GM12878 (cell line): ENCODE measurements around the gene OR2AG2. TPM values are rescaled to one million over a fixed set of nuclear protein-coding genes. Genes with fewer than 3 reads are reported as not detected.

Experiments used
- BCL11A ChIP-seq: IDR thresholded peaks from 2 replicates; pipeline ENCODE4 v1.6.1; 2011; ENCODE audit warnings: low read depth, low read length
- CHD2 ChIP-seq: IDR thresholded peaks from 2 replicates; pipeline ENCODE4 v1.6.1; 2011; ENCODE audit warnings: low read depth, low read length, improper control_type of control experiment, borderline replicate concordance
- EGR1 ChIP-seq, 2 experiments: IDR thresholded peaks; 1 replicate in 1 of 2; 2 replicates in 1 of 2; pipeline ENCODE4 v1.6.1; 2011 to 2012; ENCODE audit warnings: low read depth in 2 of 2, low read length in 2 of 2, borderline replicate concordance in 1 of 2, mild to moderate bottlenecking in 1 of 2, moderate library complexity in 1 of 2
- FOS ChIP-seq: IDR thresholded peaks from 3 replicates; pipeline ENCODE4 v1.6.1; 2011; ENCODE audit warnings: borderline replicate concordance; ENCODE audit not compliant: insufficient read length; ENCODE audit errors: extremely low read depth
- PAX8 ChIP-seq: fragments of 450-650 bp; IDR thresholded peaks from 2 replicates; pipeline ENCODE4 v1.6.1; 2017; ENCODE audit warnings: mild to moderate bottlenecking, moderate library complexity
- POLR2AphosphoS5 ChIP-seq: IDR thresholded peaks from 2 replicates; pipeline ENCODE4 v1.6.1; 2011; ENCODE audit warnings: mild to moderate bottlenecking, low read length, inconsistent platforms
- RUNX3 ChIP-seq: IDR thresholded peaks from 2 replicates; pipeline ENCODE4 v1.6.1; 2012; ENCODE audit warnings: low read length, inconsistent platforms
- SMAD5 ChIP-seq: IDR thresholded peaks from 2 replicates; pipeline ENCODE4 v1.6.1; 2016; ENCODE audit warnings: antibody characterized with exemption, low read depth
- ZNF207 ChIP-seq: fragments of 450-650 bp; IDR thresholded peaks from 2 replicates; pipeline ENCODE4 v1.6.1; 2014; ENCODE audit warnings: antibody characterized with exemption, mild to moderate bottlenecking, borderline replicate concordance
- polyA plus RNA-seq, 11 experiments: library from polyadenylated mRNA; depleted of rRNA in 4 of 11; unstranded in 6 of 11; stranded (reverse) in 5 of 11; fragments of >200 nt; fragmentation: Nextera tagmentation in 4 of 11; fragmentation: Illumina TruSeq in 1 of 11; extraction: Ambion mirVana in 4 of 11; extraction: Trizol in 1 of 11; gene quantifications; 1 replicate in 1 of 11; 2 replicates in 10 of 11; pipeline versions ENCODE4 v1.2.1 to v1.2.3, GENCODE V29; 2011 to 2016; ENCODE audit warnings: inconsistent platforms in 2 of 11, missing spikeins in 2 of 11, low read depth in 1 of 11
- total RNA-seq, 4 experiments: library from RNA; depleted of rRNA in 3 of 4; stranded (reverse); fragments of >200 nt in 3 of 4; fragmentation: Illumina TruSeq in 1 of 4; extraction: Trizol in 1 of 4; gene quantifications; 2 replicates each; pipeline versions ENCODE4 v1.2.1 to v1.2.3, GENCODE V29; 2013 to 2021
- TF ChIP-seq, protein P1 (sequence below): fragments of 450-650 bp; IDR thresholded peaks from 2 replicates; pipeline ENCODE4 v1.6.1; 2017; ENCODE audit warnings: mild to moderate bottlenecking, low read depth, inconsistent platforms; ENCODE audit not compliant: poor library complexity, severe bottlenecking
- TF ChIP-seq, protein P2 (sequence below): IDR thresholded peaks from 2 replicates; pipeline ENCODE4 v1.6.1; 2012; ENCODE audit warnings: low read depth, low read length, improper control_type of control experiment
- TF ChIP-seq, protein P3 (sequence below): fragments of 450-650 bp; formaldehyde crosslinking; IDR thresholded peaks from 2 replicates; pipeline ENCODE4 v1.4.0; 2022; ENCODE audit warnings: mild to moderate bottlenecking, moderate library complexity
- TF ChIP-seq, protein P4 (sequence below): fragments of 450-650 bp; IDR thresholded peaks from 2 replicates; pipeline ENCODE4 v1.6.1; 2016; ENCODE audit warnings: mild to moderate bottlenecking, moderate library complexity, borderline replicate concordance
- TF ChIP-seq, protein P5 (sequence below): fragments of 450-650 bp; IDR thresholded peaks from 2 replicates; pipeline ENCODE4 v1.6.1; 2017; ENCODE audit warnings: mild to moderate bottlenecking, moderate library complexity

Gene OR2AG2
- total and polyA plus RNA-seq, 10 of the 15 experiments (the other 5 are each of a cell fraction or from before 2014, with no cell fraction given) = 0.01 to 0.09 (median 0.07) TPM; not detected in 6

DNA sequence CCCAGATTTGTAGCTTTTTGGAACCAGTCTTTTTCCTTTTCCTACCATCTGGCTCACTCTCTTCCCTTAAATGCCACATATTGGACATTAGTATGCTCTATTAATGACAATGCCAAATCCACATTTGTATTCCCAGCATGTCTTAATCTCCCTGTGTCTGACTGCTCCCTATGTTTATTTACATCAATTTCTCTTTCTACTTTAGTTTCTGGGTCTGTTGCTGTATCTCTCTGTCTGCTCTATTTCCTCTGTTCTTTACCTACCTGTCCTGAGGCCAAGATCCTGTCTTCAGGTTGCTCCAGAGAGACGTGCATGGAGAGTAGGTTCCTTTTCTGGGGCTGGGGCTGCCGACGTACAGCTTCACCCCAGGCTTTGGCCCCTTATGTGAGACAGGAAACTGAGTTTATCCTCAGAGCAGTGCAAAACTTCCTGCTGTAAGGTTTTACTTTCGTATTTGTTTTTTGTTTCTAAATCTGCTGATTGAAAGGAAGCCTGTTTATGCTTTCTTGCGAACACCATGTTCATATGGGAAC is 25.6 kb downstream of the OR2AG2 start (continued):
- TF ChIP-seq, protein P1, sequence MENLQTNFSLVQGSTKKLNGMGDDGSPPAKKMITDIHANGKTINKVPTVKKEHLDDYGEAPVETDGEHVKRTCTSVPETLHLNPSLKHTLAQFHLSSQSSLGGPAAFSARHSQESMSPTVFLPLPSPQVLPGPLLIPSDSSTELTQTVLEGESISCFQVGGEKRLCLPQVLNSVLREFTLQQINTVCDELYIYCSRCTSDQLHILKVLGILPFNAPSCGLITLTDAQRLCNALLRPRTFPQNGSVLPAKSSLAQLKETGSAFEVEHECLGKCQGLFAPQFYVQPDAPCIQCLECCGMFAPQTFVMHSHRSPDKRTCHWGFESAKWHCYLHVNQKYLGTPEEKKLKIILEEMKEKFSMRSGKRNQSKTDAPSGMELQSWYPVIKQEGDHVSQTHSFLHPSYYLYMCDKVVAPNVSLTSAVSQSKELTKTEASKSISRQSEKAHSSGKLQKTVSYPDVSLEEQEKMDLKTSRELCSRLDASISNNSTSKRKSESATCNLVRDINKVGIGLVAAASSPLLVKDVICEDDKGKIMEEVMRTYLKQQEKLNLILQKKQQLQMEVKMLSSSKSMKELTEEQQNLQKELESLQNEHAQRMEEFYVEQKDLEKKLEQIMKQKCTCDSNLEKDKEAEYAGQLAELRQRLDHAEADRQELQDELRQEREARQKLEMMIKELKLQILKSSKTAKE = no peak
- TF ChIP-seq EGR1 (IDR thresholded peaks at IDR 0.05; ENCODE audit: borderline replicate concordance in 1 of 2, low read depth in 2 of 2, low read length in 2 of 2) (no peak), CHD2 (0 out of 2 replicates have a peak, but pooled peaks have one; percentile 17), RUNX3 (no peak), PAX8 (no peak), FOS (no peak), BCL11A (no peak), POLR2AphosphoS5 (peak; percentile 89), ZNF207 (0 out of 2 replicates have a peak, but pooled peaks have one; percentile 34), SMAD5 (peak; percentile 78)
- TF ChIP-seq, protein P2, sequence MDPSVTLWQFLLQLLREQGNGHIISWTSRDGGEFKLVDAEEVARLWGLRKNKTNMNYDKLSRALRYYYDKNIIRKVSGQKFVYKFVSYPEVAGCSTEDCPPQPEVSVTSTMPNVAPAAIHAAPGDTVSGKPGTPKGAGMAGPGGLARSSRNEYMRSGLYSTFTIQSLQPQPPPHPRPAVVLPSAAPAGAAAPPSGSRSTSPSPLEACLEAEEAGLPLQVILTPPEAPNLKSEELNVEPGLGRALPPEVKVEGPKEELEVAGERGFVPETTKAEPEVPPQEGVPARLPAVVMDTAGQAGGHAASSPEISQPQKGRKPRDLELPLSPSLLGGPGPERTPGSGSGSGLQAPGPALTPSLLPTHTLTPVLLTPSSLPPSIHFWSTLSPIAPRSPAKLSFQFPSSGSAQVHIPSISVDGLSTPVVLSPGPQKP = no peak
- TF ChIP-seq, protein P3, sequence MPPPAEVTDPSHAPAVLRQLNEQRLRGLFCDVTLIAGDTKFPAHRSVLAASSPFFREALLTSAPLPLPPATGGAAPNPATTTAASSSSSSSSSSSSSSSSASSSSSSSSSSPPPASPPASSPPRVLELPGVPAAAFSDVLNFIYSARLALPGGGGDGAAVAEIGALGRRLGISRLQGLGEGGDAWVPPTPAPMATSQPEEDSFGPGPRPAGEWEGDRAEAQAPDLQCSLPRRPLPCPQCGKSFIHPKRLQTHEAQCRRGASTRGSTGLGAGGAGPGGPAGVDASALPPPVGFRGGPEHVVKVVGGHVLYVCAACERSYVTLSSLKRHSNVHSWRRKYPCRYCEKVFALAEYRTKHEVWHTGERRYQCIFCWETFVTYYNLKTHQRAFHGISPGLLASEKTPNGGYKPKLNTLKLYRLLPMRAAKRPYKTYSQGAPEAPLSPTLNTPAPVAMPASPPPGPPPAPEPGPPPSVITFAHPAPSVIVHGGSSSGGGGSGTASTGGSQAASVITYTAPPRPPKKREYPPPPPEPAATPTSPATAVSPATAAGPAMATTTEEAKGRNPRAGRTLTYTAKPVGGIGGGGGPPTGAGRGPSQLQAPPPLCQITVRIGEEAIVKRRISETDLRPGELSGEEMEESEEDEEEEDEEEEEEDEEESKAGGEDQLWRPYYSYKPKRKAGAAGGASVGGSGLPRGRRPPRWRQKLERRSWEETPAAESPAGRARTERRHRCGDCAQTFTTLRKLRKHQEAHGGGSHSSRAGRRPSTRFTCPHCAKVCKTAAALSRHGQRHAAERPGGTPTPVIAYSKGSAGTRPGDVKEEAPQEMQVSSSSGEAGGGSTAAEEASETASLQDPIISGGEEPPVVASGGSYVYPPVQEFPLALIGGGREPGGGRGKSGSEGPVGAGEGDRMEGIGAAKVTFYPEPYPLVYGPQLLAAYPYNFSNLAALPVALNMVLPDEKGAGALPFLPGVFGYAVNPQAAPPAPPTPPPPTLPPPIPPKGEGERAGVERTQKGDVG (CRISPR knock-in tag) = no peak
- TF ChIP-seq, protein P4, sequence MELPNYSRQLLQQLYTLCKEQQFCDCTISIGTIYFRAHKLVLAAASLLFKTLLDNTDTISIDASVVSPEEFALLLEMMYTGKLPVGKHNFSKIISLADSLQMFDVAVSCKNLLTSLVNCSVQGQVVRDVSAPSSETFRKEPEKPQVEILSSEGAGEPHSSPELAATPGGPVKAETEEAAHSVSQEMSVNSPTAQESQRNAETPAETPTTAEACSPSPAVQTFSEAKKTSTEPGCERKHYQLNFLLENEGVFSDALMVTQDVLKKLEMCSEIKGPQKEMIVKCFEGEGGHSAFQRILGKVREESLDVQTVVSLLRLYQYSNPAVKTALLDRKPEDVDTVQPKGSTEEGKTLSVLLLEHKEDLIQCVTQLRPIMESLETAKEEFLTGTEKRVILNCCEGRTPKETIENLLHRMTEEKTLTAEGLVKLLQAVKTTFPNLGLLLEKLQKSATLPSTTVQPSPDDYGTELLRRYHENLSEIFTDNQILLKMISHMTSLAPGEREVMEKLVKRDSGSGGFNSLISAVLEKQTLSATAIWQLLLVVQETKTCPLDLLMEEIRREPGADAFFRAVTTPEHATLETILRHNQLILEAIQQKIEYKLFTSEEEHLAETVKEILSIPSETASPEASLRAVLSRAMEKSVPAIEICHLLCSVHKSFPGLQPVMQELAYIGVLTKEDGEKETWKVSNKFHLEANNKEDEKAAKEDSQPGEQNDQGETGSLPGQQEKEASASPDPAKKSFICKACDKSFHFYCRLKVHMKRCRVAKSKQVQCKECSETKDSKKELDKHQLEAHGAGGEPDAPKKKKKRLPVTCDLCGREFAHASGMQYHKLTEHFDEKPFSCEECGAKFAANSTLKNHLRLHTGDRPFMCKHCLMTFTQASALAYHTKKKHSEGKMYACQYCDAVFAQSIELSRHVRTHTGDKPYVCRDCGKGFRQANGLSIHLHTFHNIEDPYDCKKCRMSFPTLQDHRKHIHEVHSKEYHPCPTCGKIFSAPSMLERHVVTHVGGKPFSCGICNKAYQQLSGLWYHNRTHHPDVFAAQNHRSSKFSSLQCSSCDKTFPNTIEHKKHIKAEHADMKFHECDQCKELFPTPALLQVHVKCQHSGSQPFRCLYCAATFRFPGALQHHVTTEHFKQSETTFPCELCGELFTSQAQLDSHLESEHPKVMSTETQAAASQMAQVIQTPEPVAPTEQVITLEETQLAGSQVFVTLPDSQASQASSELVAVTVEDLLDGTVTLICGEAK = 0 out of 2 replicates have a peak, but pooled peaks have one; percentile 13
- TF ChIP-seq, protein P5, sequence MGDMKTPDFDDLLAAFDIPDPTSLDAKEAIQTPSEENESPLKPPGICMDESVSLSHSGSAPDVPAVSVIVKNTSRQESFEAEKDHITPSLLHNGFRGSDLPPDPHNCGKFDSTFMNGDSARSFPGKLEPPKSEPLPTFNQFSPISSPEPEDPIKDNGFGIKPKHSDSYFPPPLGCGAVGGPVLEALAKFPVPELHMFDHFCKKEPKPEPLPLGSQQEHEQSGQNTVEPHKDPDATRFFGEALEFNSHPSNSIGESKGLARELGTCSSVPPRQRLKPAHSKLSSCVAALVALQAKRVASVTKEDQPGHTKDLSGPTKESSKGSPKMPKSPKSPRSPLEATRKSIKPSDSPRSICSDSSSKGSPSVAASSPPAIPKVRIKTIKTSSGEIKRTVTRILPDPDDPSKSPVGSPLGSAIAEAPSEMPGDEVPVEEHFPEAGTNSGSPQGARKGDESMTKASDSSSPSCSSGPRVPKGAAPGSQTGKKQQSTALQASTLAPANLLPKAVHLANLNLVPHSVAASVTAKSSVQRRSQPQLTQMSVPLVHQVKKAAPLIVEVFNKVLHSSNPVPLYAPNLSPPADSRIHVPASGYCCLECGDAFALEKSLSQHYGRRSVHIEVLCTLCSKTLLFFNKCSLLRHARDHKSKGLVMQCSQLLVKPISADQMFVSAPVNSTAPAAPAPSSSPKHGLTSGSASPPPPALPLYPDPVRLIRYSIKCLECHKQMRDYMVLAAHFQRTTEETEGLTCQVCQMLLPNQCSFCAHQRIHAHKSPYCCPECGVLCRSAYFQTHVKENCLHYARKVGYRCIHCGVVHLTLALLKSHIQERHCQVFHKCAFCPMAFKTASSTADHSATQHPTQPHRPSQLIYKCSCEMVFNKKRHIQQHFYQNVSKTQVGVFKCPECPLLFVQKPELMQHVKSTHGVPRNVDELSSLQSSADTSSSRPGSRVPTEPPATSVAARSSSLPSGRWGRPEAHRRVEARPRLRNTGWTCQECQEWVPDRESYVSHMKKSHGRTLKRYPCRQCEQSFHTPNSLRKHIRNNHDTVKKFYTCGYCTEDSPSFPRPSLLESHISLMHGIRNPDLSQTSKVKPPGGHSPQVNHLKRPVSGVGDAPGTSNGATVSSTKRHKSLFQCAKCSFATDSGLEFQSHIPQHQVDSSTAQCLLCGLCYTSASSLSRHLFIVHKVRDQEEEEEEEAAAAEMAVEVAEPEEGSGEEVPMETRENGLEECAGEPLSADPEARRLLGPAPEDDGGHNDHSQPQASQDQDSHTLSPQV = no peak
